ENCODE measurements around the gene YTHDF1.

YTHDF1 gene

DNA sequence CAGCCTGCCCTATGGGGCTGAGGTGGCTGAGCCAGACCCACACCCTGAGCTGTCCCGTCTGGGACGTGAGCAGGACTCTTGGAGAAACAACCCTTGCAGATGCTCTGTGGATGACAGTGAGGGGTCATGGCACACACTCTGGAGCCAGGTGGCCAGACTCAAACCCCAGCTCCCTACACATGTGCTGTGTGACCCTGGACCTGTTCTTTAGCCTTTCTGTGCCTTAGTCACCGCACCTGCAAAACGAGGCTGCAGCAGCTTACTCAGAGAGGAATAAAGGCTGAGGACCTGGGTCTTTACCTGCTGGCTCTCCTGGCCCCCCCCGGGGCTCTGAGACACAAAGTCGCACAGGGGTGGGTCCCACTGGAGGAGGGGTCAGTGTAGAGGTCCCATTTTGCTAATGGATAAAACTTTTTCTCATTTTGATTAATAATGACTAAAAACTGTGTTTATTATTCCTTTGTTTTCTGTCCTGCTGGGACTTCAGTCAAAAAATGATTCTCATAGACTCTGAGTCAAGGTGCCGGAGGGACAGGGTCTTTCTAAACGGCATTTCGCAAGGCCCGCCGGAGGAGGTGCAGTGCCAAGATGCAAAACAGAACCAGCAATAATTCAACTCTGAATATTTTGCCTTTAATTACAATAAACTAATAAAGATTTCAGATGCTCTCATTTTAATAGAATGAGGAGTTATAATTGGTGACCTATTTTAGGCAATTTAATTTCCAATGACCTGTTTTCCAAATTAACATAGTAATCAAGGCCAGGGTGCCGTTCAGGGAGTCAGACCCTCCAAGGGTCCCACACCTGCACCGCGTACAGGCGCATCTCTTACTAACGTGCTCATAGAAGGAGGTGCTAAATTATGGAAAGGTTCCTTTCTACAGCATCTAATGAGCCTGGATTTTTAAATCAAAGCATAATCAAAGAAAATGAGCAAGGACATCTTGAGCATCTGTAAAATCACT, 62.4 kb downstream of the YTHDF1 start:
- no peak for DNase-seq

DNA sequence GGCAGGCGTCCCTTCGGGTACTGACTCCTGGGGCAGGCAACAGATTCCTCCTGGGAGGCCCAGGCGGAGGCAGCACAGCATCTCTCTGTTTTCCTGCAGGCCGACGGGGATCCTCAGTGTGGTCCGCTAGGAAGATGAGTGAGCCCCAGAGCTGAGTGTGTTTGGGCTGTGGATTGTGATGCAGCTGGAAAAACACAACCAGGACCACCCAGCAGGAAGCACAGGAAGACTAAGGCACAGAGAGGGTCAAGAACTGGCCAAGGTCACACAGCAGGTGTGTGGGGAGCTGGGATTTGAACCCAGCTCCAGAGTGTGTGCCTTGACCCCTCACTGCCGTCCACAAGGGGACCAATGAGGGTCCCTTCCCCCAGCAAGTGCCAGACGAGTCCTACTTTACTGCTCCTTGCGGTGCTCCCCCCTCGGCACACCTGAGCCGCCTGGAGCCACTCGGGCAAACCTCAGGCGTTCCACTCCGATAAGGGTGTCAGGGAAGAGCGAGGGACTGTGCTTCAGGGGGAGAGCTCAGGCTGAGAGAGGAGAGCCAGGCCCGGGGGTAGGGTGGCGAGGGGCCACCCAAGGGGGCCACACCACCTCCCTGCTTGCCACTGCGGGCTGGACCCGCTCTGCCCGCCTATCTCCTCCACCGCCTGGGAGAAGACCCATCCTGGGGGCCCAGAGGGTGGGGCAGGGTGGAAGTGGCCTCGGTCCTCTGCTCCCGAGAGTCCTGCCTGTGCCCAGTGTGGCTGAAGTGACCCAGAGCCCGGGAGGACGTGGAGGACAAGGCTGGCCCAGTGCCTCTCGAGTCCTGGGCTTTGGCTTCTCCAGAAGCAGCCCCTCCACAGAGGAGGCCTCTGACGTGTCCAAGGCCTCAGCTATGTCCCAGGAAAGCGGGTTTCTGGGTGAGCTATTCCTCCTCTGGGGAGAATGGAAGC, 63.3 kb downstream of the YTHDF1 start:
- no peak for DNase-seq

DNA sequence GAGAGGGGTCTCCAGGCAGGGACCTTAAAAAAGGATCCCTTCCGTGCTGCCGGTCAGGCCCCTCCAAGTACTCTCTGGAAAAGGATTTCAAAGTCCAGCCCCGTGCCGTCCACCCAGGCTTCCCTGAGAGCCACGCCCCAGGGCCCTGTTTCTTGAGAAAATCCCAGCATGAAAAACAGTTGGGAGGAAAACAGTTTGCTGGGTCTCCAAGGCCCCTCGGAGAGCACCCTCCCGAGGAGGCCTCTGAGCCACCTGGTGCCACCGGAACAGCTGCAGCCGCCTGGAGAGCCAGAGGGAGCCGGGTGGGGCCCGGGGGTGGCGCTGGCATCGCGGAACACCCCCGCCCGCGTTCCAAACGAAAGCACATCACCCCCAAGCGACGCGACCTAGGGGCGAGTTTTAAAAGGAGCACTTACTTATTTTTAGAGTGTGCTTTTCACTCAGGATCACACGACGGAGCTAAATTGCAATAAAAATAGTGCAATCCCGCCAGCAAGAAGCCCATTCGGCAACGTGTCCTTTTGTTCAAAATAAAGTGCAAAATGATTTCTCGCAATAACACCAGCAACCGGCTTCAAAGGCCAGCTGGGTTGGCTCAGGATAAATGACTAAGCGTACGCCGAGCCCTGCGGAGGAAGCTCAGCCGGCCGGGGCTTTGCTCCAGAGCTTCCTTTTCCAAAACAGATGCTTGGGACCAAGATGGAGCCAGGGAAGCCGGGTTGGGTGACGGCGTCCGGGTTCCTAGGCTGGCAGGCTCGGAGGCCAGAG, 64.2 kb downstream of the YTHDF1 start:
- no peak for DNase-seq

DNA sequence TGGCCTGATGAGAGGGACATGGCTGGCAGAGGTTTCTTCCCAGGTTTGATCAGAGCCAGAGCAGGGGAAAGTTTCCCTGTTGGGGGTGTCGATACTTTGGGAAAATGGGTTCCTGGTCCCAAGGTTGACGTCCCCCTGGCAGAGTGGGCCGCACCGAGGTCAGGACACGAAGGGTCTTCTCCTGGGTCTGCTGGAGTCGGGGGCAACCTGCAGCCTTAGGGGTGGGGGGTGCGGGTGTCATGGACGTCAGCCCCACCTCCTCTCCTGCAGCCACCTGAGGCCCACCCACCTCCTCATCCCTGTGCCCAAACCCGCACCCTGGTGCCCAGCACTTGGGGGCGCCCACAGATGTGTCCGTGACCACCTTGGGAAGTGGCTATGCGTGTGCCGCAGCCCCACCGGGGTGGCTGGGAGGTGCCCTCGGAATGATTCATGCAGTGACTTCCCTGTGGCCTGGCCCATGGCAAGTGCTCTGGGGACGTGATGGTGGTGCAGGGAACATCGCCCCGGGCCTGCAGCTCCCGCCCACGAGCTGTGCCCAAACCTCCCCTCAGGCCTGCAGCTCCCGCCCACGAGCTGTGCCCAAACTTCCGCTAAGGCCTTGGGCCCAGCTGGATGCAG, 64.9 kb downstream of the YTHDF1 start:
- no peak for DNase-seq

DNA sequence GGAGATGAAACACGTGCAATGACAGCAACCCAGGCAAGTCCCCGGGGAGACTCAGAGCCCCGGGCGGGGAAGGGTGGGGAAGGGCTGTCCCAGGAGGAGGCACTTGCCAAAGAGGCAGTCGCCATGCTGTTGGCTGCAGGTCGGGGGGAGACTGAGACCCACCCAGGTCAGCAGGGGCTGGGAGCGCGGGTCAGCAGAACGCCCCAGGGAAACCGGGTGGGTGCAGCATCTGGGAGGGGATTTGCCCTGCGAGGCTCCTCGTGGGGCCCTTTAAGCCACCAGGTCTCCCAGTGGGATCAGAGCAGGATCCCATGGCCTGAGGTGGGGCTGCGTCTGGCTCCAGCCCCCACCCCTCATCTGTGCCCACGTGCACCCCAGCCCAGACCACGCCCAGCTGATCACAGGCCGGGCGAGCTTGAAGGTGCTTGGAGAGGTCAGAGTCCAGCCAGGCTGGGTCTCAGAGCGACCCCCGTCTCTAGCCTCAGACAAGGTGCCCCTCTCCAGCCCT, 65.5 kb downstream of the YTHDF1 start:
- no peak for DNase-seq

DNA sequence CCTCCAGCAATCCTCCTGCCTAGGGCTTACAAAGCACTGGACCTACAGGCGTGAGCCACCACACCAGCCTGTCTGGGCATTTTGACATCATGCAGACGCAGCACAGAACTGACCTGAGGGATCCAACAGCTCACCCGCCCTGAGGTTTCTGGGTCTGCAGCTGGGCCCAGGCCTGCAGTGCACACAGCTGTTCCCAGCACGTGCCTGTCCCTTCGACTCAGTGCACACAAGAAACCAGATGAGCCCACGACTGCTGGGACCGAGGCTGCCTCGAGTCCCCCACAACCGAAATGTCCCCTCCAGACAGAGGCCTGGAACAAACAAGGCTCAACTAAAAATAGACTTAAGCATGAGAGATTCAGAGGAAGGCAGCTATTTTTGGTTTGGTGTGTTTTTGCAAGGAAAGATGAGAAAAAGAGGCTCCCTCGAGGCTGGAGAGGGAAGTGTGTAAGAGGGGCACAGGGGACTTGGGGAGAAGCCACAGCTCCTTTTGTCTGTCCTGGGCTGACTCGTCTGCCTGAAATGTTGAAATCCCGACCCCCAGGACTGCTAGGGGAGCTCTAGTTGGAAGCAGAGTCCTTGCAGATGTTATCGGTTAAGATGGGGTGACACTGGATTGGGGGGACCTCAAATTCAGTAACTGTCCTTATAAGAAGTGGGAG, 66.3 kb downstream of the YTHDF1 start:
- DNase-seq = no peak

DNA sequence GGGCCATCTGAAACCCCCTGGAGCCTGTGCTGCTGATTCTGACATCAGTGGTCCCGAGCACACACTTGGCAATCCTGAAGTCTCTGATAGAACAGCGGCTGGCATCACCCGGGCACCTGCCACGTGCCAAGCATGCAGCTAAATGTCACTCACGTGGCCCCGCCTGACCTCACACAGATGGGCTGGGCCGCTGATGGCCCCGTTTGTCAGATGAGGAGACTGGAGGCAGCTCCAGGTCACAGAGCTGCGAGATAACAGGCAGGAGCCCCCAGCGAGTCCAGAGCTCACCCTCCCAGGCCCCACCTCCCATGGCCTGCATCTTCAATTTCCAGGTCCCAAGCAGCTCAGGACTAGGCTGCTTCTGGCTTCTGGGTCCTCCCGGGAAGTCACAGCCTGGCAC, 67.2 kb downstream of the YTHDF1 start:
- DNase-seq = no peak

DNA sequence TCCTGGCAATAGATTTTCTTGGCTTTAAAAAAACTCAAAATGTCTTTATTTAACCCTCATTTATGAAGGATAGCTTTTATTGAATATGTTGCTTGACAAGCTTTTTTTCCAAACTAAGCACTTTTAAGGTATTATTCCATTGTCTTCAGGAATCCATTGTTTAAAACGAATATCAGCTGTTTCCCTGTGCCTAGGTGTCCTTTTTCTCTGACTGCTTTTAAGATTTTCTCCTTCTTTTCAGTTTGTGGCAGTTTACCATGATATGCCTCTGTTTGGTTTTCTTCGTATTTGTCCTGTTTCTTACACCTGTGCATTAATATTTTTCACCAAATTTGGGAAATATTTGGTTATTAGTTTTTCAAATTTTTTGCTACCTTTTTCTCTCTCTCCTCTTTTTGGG, 68.4 kb downstream of the YTHDF1 start:
- DNase-seq = no peak

Data from bone marrow (tissue), 2 donors.